ENCODE measurements around the gene NELL1.

NELL1 gene

GRCh38 chr11:21602699-21603098, 933.3 kb downstream of the NELL1 start:
- no peak for DNase-seq

GRCh38 chr11:21603886-21604285, 934.5 kb downstream of the NELL1 start:
- DNase-seq: no peak

GRCh38 chr11:21604564-21604963, 935.2 kb downstream of the NELL1 start:
- no peak for DNase-seq

GRCh38 chr11:21612326-21612725, 942.9 kb downstream of the NELL1 start:
- no peak for DNase-seq

GRCh38 chr11:21614961-21615360, 945.6 kb downstream of the NELL1 start:
- no peak for DNase-seq

- DNase-seq: no peak
Measured at GRCh38 chr11:21615955-21616371, 946.6 kb downstream of the NELL1 start.

- no peak for DNase-seq
Measured at GRCh38 chr11:21622566-21622965, 953.2 kb downstream of the NELL1 start.

GRCh38 chr11:21622995-21623394, 953.6 kb downstream of the NELL1 start:
- DNase-seq: no peak

All from inflammatory macrophage treated with lipopolysaccharide for 4 hours (primary cell).